ENCODE measurements around the gene C20orf144.

- no peak for TF ChIP-seq SIN3A (IDR thresholded peaks at IDR 0.05; ENCODE audit: borderline replicate concordance, insufficient read depth, low read depth, low read length)
- no peak for TF ChIP-seq TCF7L2 (IDR thresholded peaks at IDR 0.05; ENCODE audit: low read depth, low read length)
- no peak for TF ChIP-seq CTCF (IDR thresholded peaks at IDR 0.05)
- no peak for TF ChIP-seq REST (IDR thresholded peaks at IDR 0.05; ENCODE audit: insufficient read depth in 1 of 2, low read depth in 2 of 2, low read length in 1 of 2)
Measured at GRCh38 chr20:33664762-33665144, 2.6 kb downstream of the C20orf144 start.
